Calu3 (cell line): ENCODE measurements around the gene MPHOSPH9. TPM values are rescaled to one million over a fixed set of nuclear protein-coding genes. Genes with fewer than 3 reads are reported as not detected.

Source experiments
- BruUV-seq: library from RNA; stranded (reverse); fragments of 400-500 nt; replicated peaks from 2 replicates; lab custom pipeline; 2021; lab: Mats Ljungman, UMichigan
- CTCF ChIA-PET: fragments of 300-600 bp; sonication (Branson Sonifier 250); formaldehyde crosslinking; loops from one replicate; lab custom pipeline; 2022; ENCODE audit warnings: antibody characterized with exemption; lab: Charles Lee
- DNase-seq: peaks from one replicate; pipeline ENCODE4 v3.0.0; 2022
- H3K27ac Mint-ChIP-seq: one replicate; pipeline ENCODE4 v1.8.0; 2022; ENCODE audit warnings: mixed read lengths; ENCODE audit not compliant: unreplicated experiment
- H3K27me3 Mint-ChIP-seq: one replicate; pipeline ENCODE4 v1.8.0; 2022; ENCODE audit warnings: mixed read lengths; ENCODE audit not compliant: unreplicated experiment
- H3K36me3 Mint-ChIP-seq: one replicate; pipeline ENCODE4 v1.8.0; 2022; ENCODE audit warnings: mild to moderate bottlenecking, moderate library complexity, mixed read lengths; ENCODE audit not compliant: insufficient read depth, unreplicated experiment
- H3K4me1 Mint-ChIP-seq: one replicate; pipeline ENCODE4 v1.8.0; 2022; ENCODE audit warnings: mild to moderate bottlenecking, low read depth, mixed read lengths; ENCODE audit not compliant: unreplicated experiment
- H3K4me3 Mint-ChIP-seq: one replicate; pipeline ENCODE4 v1.8.0; 2022; ENCODE audit warnings: mild to moderate bottlenecking, low read depth, moderate library complexity, mixed read lengths; ENCODE audit not compliant: unreplicated experiment
- H3K9me3 Mint-ChIP-seq: one replicate; pipeline ENCODE4 v1.8.0; 2022; ENCODE audit warnings: low read depth, mixed read lengths; ENCODE audit not compliant: unreplicated experiment
- intact Hi-C: fragments of 100-400 bp; cut with micrococcal nuclease; formaldehyde crosslinking; loops from one replicate; pipeline ENCODE4 v1.10.0; 2022; ENCODE audit not compliant: unreplicated experiment
- total RNA-seq: library from RNA; stranded (reverse); gene quantifications from 2 replicates; pipeline ENCODE4 v1.2.3, GENCODE V29; 2022
- TF ChIP-seq, protein P1 (sequence below): fragments of 200-600 bp; IDR thresholded peaks from one replicate; pipeline ENCODE4 v1.8.0; 2022; ENCODE audit warnings: antibody characterized with exemption; ENCODE audit not compliant: unreplicated experiment

Gene MPHOSPH9
- total RNA-seq, 1 experiment from 2014 or later = 69.5 TPM

- Mint-ChIP-seq H3K9me3 (no peaks in the 10 kb centered on the region), H3K27ac (no peak overlapping the region), H3K27me3 (no peaks in the 10 kb centered on the region), H3K36me3 (peaks cover 61% of the 10 kb centered on the region), H3K4me3 (no peak overlapping the region), H3K4me1 (peaks cover 8% of the 10 kb centered on the region)
- TF ChIP-seq, protein P1, sequence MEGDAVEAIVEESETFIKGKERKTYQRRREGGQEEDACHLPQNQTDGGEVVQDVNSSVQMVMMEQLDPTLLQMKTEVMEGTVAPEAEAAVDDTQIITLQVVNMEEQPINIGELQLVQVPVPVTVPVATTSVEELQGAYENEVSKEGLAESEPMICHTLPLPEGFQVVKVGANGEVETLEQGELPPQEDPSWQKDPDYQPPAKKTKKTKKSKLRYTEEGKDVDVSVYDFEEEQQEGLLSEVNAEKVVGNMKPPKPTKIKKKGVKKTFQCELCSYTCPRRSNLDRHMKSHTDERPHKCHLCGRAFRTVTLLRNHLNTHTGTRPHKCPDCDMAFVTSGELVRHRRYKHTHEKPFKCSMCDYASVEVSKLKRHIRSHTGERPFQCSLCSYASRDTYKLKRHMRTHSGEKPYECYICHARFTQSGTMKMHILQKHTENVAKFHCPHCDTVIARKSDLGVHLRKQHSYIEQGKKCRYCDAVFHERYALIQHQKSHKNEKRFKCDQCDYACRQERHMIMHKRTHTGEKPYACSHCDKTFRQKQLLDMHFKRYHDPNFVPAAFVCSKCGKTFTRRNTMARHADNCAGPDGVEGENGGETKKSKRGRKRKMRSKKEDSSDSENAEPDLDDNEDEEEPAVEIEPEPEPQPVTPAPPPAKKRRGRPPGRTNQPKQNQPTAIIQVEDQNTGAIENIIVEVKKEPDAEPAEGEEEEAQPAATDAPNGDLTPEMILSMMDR = no peak
- DNase-seq = no peak
- intact Hi-C loops = loop anchor here (1.0 to 10.0 kb wide), 3 partner anchors 195 to 354 kb away; partner anchors contain the start of gene OGFOD2
- CTCF ChIA-PET = interaction anchor here (0.6 to 2.3 kb wide), 15 partner anchors 11 to 378 kb away, joined by 3 to 44 read pairs (median 3); partner anchors contain the start of genes DDX55, OGFOD2 and TMED2
- no TSS peak for BruUV-seq
Measured at GRCh38 chr12:123238330-123238682, 5.4 kb upstream of the MPHOSPH9 start.

GRCh38 chr12:123237646-123238329 lies 4.8 kb upstream of the MPHOSPH9 start:
- TF ChIP-seq, protein P1 = peak; percentile 75
- peak; percentile 75 for DNase-seq
- H3K27me3 Mint-ChIP-seq = no peaks in the 10 kb centered on the region
- H3K9me3 Mint-ChIP-seq = no peaks in the 10 kb centered on the region
- intact Hi-C loops = loop anchor here (1.0 to 10.0 kb wide), 3 partner anchors 194 to 353 kb away; partner anchors contain the start of gene OGFOD2
- CTCF ChIA-PET = interaction anchor here (0.6 to 2.3 kb wide), 15 partner anchors 11 to 377 kb away, joined by 3 to 44 read pairs (median 3); partner anchors contain the start of genes DDX55, OGFOD2 and TMED2
- BruUV-seq = no TSS peak
- no peak overlapping the region for H3K27ac Mint-ChIP-seq
- H3K4me1 Mint-ChIP-seq = peaks cover 8% of the 10 kb centered on the region
- H3K4me3 Mint-ChIP-seq = no peak overlapping the region
- peaks cover 61% of the 10 kb centered on the region for H3K36me3 Mint-ChIP-seq

DNA sequence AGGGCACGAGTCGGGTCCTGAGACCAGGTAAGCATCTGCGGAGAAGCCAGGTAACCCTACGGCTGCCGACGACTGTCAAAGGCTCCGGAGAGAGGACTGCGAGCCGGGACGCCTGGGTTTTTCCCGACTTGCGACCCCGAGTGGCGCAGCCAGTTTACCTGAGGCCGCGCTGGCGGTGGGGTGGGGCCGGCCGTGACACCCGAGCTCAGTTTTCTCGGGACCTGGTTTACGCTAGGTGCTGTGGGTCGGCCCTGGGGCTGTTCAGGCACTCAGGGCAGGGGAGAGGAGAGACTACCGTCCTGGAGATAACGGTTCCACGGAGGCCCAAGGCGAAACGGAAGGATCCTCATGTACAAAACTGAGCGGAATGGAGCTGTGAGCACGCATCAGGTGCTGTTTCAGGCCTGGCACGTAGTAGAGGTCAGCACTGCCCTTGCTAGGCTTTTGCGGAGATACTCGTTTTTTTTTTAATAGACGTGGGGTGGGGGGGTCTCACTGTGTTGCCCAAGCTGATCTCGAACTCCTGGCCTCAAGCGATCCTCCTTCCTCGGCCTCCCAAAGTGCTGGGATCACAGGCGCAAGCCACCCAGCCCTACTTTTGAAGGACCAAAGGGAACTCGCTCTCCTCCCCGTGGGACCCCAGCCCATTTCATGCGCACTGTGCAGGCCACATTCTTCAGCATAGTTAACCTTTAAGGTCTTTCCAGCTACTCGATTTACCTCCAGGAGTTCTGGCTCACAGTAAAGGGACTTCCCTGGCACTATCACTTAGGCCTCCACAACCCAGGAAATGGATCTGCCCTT lies 766 bp upstream of the MPHOSPH9 start:
- intact Hi-C loops = loop anchor here (5.0 to 10.0 kb wide), 2 partner anchors 71 to 349 kb away; no protein-coding TSS in a partner anchor
- no peaks in the 10 kb centered on the region for H3K27me3 Mint-ChIP-seq
- H3K9me3 Mint-ChIP-seq = no peaks in the 10 kb centered on the region
- peak overlapping the region; percentile 100 for H3K4me3 Mint-ChIP-seq
- no peak for DNase-seq
- BruUV-seq = no TSS peak
- TF ChIP-seq, protein P1 = no peak
- CTCF ChIA-PET = interaction anchor here (0.7 to 2.2 kb wide), 16 partner anchors 12 to 380 kb away, joined by 3 to 21 read pairs (median 4); partner anchors contain the start of genes ABCB9 and KMT5A
- H3K27ac Mint-ChIP-seq = peak overlapping the region; percentile 99
- H3K36me3 Mint-ChIP-seq = peaks cover 43% of the 10 kb centered on the region
- peaks cover 28% of the 10 kb centered on the region for H3K4me1 Mint-ChIP-seq

DNA sequence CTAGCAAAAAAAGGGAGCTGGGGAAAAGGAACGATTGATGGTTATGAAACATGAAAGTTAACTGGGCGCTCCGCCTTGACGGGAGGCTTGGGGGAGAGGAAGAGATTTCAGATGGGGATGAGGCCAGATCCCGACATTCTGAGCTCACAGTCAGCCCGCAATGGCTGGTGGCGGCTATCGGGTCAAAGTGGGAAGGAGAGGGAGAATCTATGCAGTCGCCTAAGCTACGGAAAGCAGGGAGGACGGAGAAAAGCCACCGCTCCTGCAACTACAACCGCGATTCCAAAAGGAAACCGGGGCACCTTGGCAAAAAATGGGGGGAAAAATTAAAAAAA lies 502 bp downstream of the MPHOSPH9 start:
- peaks cover 43% of the 10 kb centered on the region for H3K36me3 Mint-ChIP-seq
- no peak for DNase-seq
- peak overlapping the region; percentile 100 for H3K4me3 Mint-ChIP-seq
- peaks cover 28% of the 10 kb centered on the region for H3K4me1 Mint-ChIP-seq
- H3K27me3 Mint-ChIP-seq = no peaks in the 10 kb centered on the region
- peak overlapping the region; percentile 99 for H3K27ac Mint-ChIP-seq
- no peaks in the 10 kb centered on the region for H3K9me3 Mint-ChIP-seq
- CTCF ChIA-PET = interaction anchor here (0.7 to 2.2 kb wide), 14 partner anchors 10 to 797 kb away, joined by 3 to 21 read pairs (median 4); partner anchors contain the start of gene ABCB9
- intact Hi-C loops = loop anchor here (5.0 to 10.0 kb wide), 2 partner anchors 70 to 348 kb away; no protein-coding TSS in a partner anchor
- TSS peak; percentile 44 for BruUV-seq
- TF ChIP-seq, protein P1 = no peak
